UCSD-AML1 (cell line): ENCODE data around the gene HERC3.

ENCODE experiments used
- DNase-seq: peaks from one replicate; lab custom pipeline; 2025; ENCODE audit not compliant: unreplicated experiment; lab: John Stamatoyannopoulos, UW

Gene HERC3

GRCh38 chr4:88713782-88714181 is 121.5 kb downstream of the HERC3 start:
- DNase-seq: no peak

- DNase-seq: no peak
Observed at GRCh38 chr4:88718098-88718497, 125.8 kb downstream of the HERC3 start.

- DNase-seq: no peak
Observed at GRCh38 chr4:88719381-88719780, 127.1 kb downstream of the HERC3 start.

- no peak for DNase-seq
Observed at GRCh38 chr4:88720451-88721428, 128.5 kb downstream of the HERC3 start.

- no peak for DNase-seq
Observed at GRCh38 chr4:88722276-88722780, 130.0 kb downstream of the HERC3 start.

- no peak for DNase-seq
Observed at GRCh38 chr4:88722828-88723227, 130.5 kb downstream of the HERC3 start.

GRCh38 chr4:88724406-88724805 is 132.1 kb downstream of the HERC3 start:
- no peak for DNase-seq

GRCh38 chr4:88725143-88725542 is 132.9 kb downstream of the HERC3 start:
- DNase-seq: no peak

- DNase-seq: no peak
Observed at GRCh38 chr4:88725986-88726385, 133.7 kb downstream of the HERC3 start.

GRCh38 chr4:88728146-88728545 is 135.9 kb downstream of the HERC3 start:
- DNase-seq: no peak

- DNase-seq: peak; percentile 14
Observed at GRCh38 chr4:88729146-88729760, 137.0 kb downstream of the HERC3 start.

GRCh38 chr4:88730811-88731210 is 138.5 kb downstream of the HERC3 start:
- DNase-seq: no peak

GRCh38 chr4:88731381-88731780 is 139.1 kb downstream of the HERC3 start:
- DNase-seq: no peak

- no peak for DNase-seq
Observed at GRCh38 chr4:88732714-88733368, 140.6 kb downstream of the HERC3 start.

GRCh38 chr4:88734403-88734949 is 142.2 kb downstream of the HERC3 start:
- DNase-seq: no peak

GRCh38 chr4:88735564-88735963 is 143.3 kb downstream of the HERC3 start:
- DNase-seq: no peak

GRCh38 chr4:88736264-88736663 is 144.0 kb downstream of the HERC3 start:
- DNase-seq: no peak

GRCh38 chr4:88737307-88737941 is 145.1 kb downstream of the HERC3 start:
- no peak for DNase-seq

- DNase-seq: no peak
Observed at GRCh38 chr4:88738180-88738579, 145.9 kb downstream of the HERC3 start.

GRCh38 chr4:88742561-88742960 is 150.3 kb downstream of the HERC3 start:
- no peak for DNase-seq

GRCh38 chr4:88743696-88744095 is 151.4 kb downstream of the HERC3 start:
- DNase-seq: no peak
